Neural progenitor cell (in vitro differentiated cells): ENCODE results near the gene LAG3. TPM values are rescaled to one million over a fixed set of nuclear protein-coding genes. Genes with fewer than 3 reads are reported as not detected.

Source experiments
- DNase-seq: peaks from one replicate; pipeline ENCODE4 v3.0.0-alpha.2; 2016; ENCODE audit warnings: low spot score
- H2AFZ ChIP-seq: fragments of 200-600 bp; sonication (generic); replicated peaks from 2 replicates; pipeline ENCODE4 v1.6.1; 2016; ENCODE audit warnings: antibody characterized with exemption
- H3F3A ChIP-seq: fragments of 200-600 bp; sonication (generic); 2 replicates; pipeline ENCODE4 v1.6.1; 2016; ENCODE audit warnings: antibody characterized with exemption, low read depth
- H3K27ac ChIP-seq: fragments of 200-600 bp; sonication (generic); 2 replicates; pipeline ENCODE4 v1.5.1; 2016; ENCODE audit warnings: mild to moderate bottlenecking
- H3K27me3 ChIP-seq: fragments of 200-600 bp; sonication (generic); 2 replicates; pipeline ENCODE4 v1.6.1; 2016; ENCODE audit warnings: mild to moderate bottlenecking, moderate library complexity
- H3K36me3 ChIP-seq: fragments of 200-600 bp; sonication (generic); 2 replicates; pipeline ENCODE4 v1.5.1; 2016
- H3K4me1 ChIP-seq: fragments of 200-600 bp; sonication (generic); 2 replicates; pipeline ENCODE4 v1.6.1; 2016; ENCODE audit warnings: mixed run types
- H3K4me2 ChIP-seq: fragments of 200-600 bp; sonication (generic); 2 replicates; pipeline ENCODE4 v1.6.1; 2016
- H3K4me3 ChIP-seq: fragments of 200-600 bp; sonication (generic); 2 replicates; pipeline ENCODE4 v1.5.1; 2016
- H3K79me2 ChIP-seq: fragments of 200-600 bp; sonication (generic); 2 replicates; pipeline ENCODE4 v1.6.1; 2016; ENCODE audit warnings: low read depth
- H3K9ac ChIP-seq: fragments of 200-600 bp; sonication (generic); 2 replicates; pipeline ENCODE4 v1.6.1; 2016
- H3K9me3 ChIP-seq: fragments of 200-600 bp; sonication (generic); 2 replicates; pipeline ENCODE4 v1.5.1; 2016; ENCODE audit warnings: low read depth
- H4K20me1 ChIP-seq: fragments of 200-600 bp; sonication (generic); 2 replicates; pipeline ENCODE4 v1.6.1; 2016; ENCODE audit warnings: low read depth
- H3K27ac Mint-ChIP-seq: 3 replicates; pipeline ENCODE4 v1.8.0; 2021; ENCODE audit warnings: mixed read lengths
- H3K27me3 Mint-ChIP-seq: 2 replicates; pipeline ENCODE4 v1.8.0; 2022; ENCODE audit warnings: low read depth, mild to moderate bottlenecking, inconsistent platforms, moderate library complexity, mixed read lengths; ENCODE audit not compliant: insufficient read depth
- H3K36me3 Mint-ChIP-seq: 3 replicates; pipeline ENCODE4 v1.8.0; 2021; ENCODE audit warnings: mixed read lengths
- H3K4me1 Mint-ChIP-seq: 3 replicates; pipeline ENCODE4 v1.8.0; 2021; ENCODE audit warnings: mixed read lengths
- H3K4me3 Mint-ChIP-seq: 3 replicates; pipeline ENCODE4 v1.8.0; 2021; ENCODE audit warnings: mild to moderate bottlenecking, moderate library complexity, mixed read lengths
- H3K9me3 Mint-ChIP-seq: 3 replicates; pipeline ENCODE4 v1.8.0; 2020; ENCODE audit warnings: mixed read lengths
- CTCF ChIP-seq: fragments of 200-600 bp; sonication (generic); IDR thresholded peaks from 2 replicates; pipeline ENCODE4 v1.5.1; 2017; ENCODE audit warnings: antibody characterized with exemption, mild to moderate bottlenecking
- EZH2 ChIP-seq: fragments of 200-600 bp; sonication (generic); IDR thresholded peaks from 2 replicates; pipeline ENCODE4 v1.6.1; 2017; ENCODE audit warnings: antibody characterized with exemption, mild to moderate bottlenecking, moderate library complexity
- EZH2phosphoT487 ChIP-seq: fragments of 200-600 bp; sonication (generic); IDR thresholded peaks from 2 replicates; pipeline ENCODE4 v1.6.1; 2017; ENCODE audit warnings: antibody characterized with exemption
- total RNA-seq: library from RNA; depleted of rRNA; stranded (reverse); fragments of >200 nt; gene quantifications from 2 replicates; pipeline ENCODE4 v1.2.3, GENCODE V29; 2015; ENCODE audit warnings: low replicate concordance

LAG3 gene
- total RNA-seq, 1 donor from 2014 or later = 0.45 TPM

- H3K4me1 Mint-ChIP-seq = peaks cover 63% of the 10 kb centered on the region
- no peak overlapping the region for H3K9ac ChIP-seq
Observed at GRCh38 chr12:6764011-6764828, 8.1 kb upstream of the LAG3 start.

GRCh38 chr12:6765048-6765633 is 7.2 kb upstream of the LAG3 start:
- DNase-seq = peak; percentile 41
- Histone ChIP-seq H4K20me1 (peaks cover 32% of the 10 kb centered on the region), H3K79me2 (peaks cover 63% of the 10 kb centered on the region), H3K27ac (peak overlapping the region; percentile 83), H3K4me3 (peak overlapping the region; percentile 100), H3K36me3 (no peaks in the 10 kb centered on the region), H3K27me3 (no peaks in the 10 kb centered on the region), H2AFZ (no peak overlapping the region), H3F3A (peaks cover 71% of the 10 kb centered on the region), H3K4me2 (peak overlapping the region; percentile 89), H3K9ac (no peak overlapping the region), H3K9me3 (no peaks in the 10 kb centered on the region), H3K4me1 (peaks cover 34% of the 10 kb centered on the region)
- H3K27ac Mint-ChIP-seq = peak overlapping the region; percentile 61
- H3K27me3 Mint-ChIP-seq = peaks cover 20% of the 10 kb centered on the region
- peaks cover 62% of the 10 kb centered on the region for H3K4me1 Mint-ChIP-seq
- TF ChIP-seq EZH2 = no peak
- no peak for TF ChIP-seq CTCF
- H3K4me3 Mint-ChIP-seq = peak overlapping the region; percentile 82
- peaks cover 10% of the 10 kb centered on the region for H3K36me3 Mint-ChIP-seq
- H3K9me3 Mint-ChIP-seq = no peaks in the 10 kb centered on the region

More at GRCh38 chr12:6764011-6764828, 8.1 kb upstream of the LAG3 start:
- H4K20me1 ChIP-seq = peaks cover 23% of the 10 kb centered on the region
- H3K4me1 ChIP-seq = peaks cover 34% of the 10 kb centered on the region
- H3K9me3 ChIP-seq = no peaks in the 10 kb centered on the region
- no peaks in the 10 kb centered on the region for H3K27me3 ChIP-seq
- H3K9me3 Mint-ChIP-seq = no peaks in the 10 kb centered on the region
- H3K79me2 ChIP-seq = peaks cover 53% of the 10 kb centered on the region
- H3K4me3 ChIP-seq = peak overlapping the region; percentile 100
- no peak for TF ChIP-seq EZH2
- TF ChIP-seq CTCF = no peak
- no peak for TF ChIP-seq EZH2phosphoT487
- H2AFZ ChIP-seq = no peak overlapping the region
- H3K27me3 Mint-ChIP-seq = peaks cover 20% of the 10 kb centered on the region
- peaks cover 70% of the 10 kb centered on the region for H3F3A ChIP-seq
- H3K27ac ChIP-seq = peak overlapping the region; percentile 92
- H3K27ac Mint-ChIP-seq = peak overlapping the region; percentile 100
- peak overlapping the region; percentile 89 for H3K4me2 ChIP-seq
- peak; percentile 97 for DNase-seq
- H3K4me3 Mint-ChIP-seq = peak overlapping the region; percentile 82
- H3K36me3 Mint-ChIP-seq = peaks cover 6% of the 10 kb centered on the region
- no peaks in the 10 kb centered on the region for H3K36me3 ChIP-seq

- no peaks in the 10 kb centered on the region for H3K9me3 ChIP-seq
- no peaks in the 10 kb centered on the region for H3K27me3 ChIP-seq
- peaks cover 70% of the 10 kb centered on the region for H3K79me2 ChIP-seq
- H2AFZ ChIP-seq = no peak within 1 kb of the TSS
- Mint-ChIP-seq H3K27me3 (peaks cover 20% of the 10 kb centered on the region), H3K4me1 (peaks cover 64% of the 10 kb centered on the region), H3K36me3 (peaks cover 14% of the 10 kb centered on the region), H3K9me3 (no peaks in the 10 kb centered on the region), H3K27ac (peak within 1 kb of the TSS; percentile 87), H3K4me3 (peak within 1 kb of the TSS; percentile 99)
- peaks cover 74% of the 10 kb centered on the region for H3F3A ChIP-seq
- peaks cover 40% of the 10 kb centered on the region for H4K20me1 ChIP-seq
- H3K27ac ChIP-seq = peak within 1 kb of the TSS; percentile 99
- peak; percentile 94 for DNase-seq
- H3K36me3 ChIP-seq = no peaks in the 10 kb centered on the region
- H3K4me3 ChIP-seq = peak within 1 kb of the TSS; percentile 100
- no peak for TF ChIP-seq EZH2phosphoT487
- no peak for TF ChIP-seq EZH2
- TF ChIP-seq CTCF = no peak
- H3K4me1 ChIP-seq = peaks cover 40% of the 10 kb centered on the region
- peak within 1 kb of the TSS; percentile 90 for H3K9ac ChIP-seq
- H3K4me2 ChIP-seq = peak within 1 kb of the TSS; percentile 89
Observed at GRCh38 chr12:6765634-6766581, 6.4 kb upstream of the LAG3 start, which contains the start of gene PTMS. Gene PTMS (plus strand): TSS chr12:6766363. CDS start chr12:6766706, 343 bp downstream.
